GM19099 (cell line): ENCODE results near the gene DLG1.

ENCODE experiments used
- POLR2A ChIP-seq: IDR thresholded peaks from 3 replicates; pipeline ENCODE4 v1.6.1; 2011; ENCODE audit warnings: low read depth; ENCODE audit not compliant: insufficient read length; ENCODE audit errors: extremely low read depth

DLG1 gene

GRCh38 chr3:197225579-197225978 lies 72.8 kb downstream of the DLG1 start:
- TF ChIP-seq POLR2A = no peak

GRCh38 chr3:197224034-197224444 lies 74.4 kb downstream of the DLG1 start:
- no peak for TF ChIP-seq POLR2A

GRCh38 chr3:197222937-197223370 lies 75.5 kb downstream of the DLG1 start:
- TF ChIP-seq POLR2A = no peak

- TF ChIP-seq POLR2A = no peak
Observed at GRCh38 chr3:197219619-197220018, 78.8 kb downstream of the DLG1 start.

GRCh38 chr3:197218210-197218609 lies 80.2 kb downstream of the DLG1 start:
- no peak for TF ChIP-seq POLR2A

- no peak for TF ChIP-seq POLR2A
Observed at GRCh38 chr3:197216914-197217313, 81.5 kb downstream of the DLG1 start.

GRCh38 chr3:197216169-197216860 lies 82.1 kb downstream of the DLG1 start:
- no peak for TF ChIP-seq POLR2A

GRCh38 chr3:197212290-197212689 lies 86.1 kb downstream of the DLG1 start:
- no peak for TF ChIP-seq POLR2A

GRCh38 chr3:197209366-197210260 lies 88.8 kb downstream of the DLG1 start:
- no peak for TF ChIP-seq POLR2A

- TF ChIP-seq POLR2A = no peak
Observed at GRCh38 chr3:197206913-197207312, 91.5 kb downstream of the DLG1 start.

- TF ChIP-seq POLR2A = no peak
Observed at GRCh38 chr3:197205675-197206074, 92.7 kb downstream of the DLG1 start.

GRCh38 chr3:197205265-197205664 lies 93.1 kb downstream of the DLG1 start:
- no peak for TF ChIP-seq POLR2A

- no peak for TF ChIP-seq POLR2A
Observed at GRCh38 chr3:197204736-197205135, 93.7 kb downstream of the DLG1 start.

GRCh38 chr3:197203714-197204146 lies 94.7 kb downstream of the DLG1 start:
- TF ChIP-seq POLR2A = no peak

GRCh38 chr3:197202694-197203093 lies 95.7 kb downstream of the DLG1 start:
- no peak for TF ChIP-seq POLR2A
